HG03175 (cell line): ENCODE measurements around the gene SHANK3.

ENCODE experiments used
- ATAC-seq: cut with Tn5 transposase; IDR thresholded peaks from one replicate; pipeline ENCODE4 v1.9.1; 2021; ENCODE audit warnings: mild to moderate bottlenecking, moderate library complexity; ENCODE audit not compliant: unreplicated experiment

Gene SHANK3

DNA sequence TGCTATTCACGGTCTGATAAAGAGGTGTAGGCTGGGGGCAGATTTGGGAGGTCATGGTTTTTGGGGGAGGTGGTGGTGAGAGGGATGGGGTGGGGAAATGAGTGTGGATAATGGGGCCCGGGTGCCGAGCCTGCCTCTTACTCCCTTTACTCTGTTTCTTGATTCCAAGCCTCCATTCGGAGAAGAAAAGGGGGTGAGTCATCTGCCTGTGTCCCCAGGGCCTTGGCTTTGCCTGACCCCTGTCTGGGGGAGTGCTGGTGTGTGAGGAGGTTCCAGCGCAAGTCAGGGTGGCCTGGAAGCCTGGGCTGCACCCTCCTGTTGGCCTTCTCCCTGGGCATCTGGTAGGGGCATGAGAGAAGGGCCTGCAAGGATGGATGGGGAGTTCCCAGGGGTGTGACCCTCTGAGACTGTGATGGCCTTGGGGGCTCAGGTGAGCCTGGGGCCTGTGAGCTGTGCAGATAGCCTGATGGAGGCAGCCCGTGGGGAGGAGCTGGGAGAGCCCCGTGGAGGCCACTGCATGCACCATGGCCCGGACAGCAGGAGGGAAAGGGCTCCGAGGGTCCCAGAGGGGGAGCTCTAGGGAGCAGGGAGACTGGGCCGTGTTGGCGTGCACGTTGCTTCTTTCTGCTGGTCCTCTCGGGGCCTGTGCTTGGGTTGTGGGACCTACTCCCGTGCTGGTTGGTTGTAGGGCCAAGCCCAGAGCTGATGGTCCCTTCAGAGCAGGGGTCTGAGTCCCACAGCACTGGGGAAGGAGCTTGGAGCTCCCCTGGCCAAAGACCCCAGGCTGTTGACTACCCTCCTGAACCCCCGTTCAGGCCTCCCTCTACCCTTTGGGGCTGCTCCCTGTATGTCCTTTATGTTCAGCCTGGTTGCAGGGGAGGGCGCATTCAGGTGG, 39.1 kb downstream of the SHANK3 start:
- ATAC-seq = no peak

DNA sequence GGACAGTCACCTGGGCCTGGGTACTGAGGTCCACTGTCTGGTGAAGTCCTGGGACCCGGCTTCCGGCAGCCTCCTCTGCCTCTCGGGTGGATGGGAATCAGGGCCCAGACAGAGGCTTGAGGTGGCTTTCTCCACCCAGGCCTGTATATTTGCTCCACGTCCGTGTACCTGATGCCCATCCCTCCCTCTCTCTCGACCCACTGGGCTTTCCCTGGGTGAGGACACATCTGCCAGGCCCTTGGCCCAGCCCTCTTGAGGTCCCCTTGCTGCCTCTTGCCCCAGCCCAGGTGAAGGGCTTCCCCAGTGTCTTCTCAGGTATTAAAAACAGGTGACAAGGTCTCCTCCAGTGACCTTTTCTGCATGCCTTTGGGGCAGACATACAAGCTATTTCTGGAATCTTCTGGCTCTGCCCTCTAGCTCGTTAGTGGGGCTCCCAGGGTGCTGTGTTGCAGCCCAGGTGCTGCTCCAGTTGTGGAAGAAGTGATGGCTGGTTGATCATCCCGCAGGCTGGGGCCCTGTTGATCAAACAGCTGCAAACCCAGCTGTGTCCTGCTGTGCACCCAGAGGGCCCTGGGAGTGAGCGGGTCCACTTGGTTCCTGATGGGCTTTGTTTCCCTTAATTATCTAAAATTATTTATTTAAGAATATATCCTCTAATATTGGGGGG, 39.9 kb downstream of the SHANK3 start:
- ATAC-seq = no peak

DNA sequence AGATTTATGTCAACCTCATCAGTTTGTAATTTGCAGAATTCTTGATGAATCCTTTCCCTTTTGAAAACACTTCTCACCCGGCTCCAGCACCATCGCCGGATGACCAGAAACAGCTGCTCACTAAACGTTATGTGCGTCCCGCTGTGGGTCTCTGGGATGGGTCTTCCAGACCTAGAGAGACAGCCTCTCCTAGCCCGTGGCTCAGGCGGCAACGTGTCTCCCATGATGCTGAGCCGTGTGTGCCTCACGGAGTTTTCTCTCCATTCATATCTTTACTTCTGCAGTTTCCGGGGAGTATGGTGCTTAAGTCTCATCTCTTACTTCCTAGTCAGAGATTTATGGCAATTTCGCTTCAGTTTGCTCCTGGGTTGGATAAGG, 40.4 kb downstream of the SHANK3 start:
- ATAC-seq = no peak

DNA sequence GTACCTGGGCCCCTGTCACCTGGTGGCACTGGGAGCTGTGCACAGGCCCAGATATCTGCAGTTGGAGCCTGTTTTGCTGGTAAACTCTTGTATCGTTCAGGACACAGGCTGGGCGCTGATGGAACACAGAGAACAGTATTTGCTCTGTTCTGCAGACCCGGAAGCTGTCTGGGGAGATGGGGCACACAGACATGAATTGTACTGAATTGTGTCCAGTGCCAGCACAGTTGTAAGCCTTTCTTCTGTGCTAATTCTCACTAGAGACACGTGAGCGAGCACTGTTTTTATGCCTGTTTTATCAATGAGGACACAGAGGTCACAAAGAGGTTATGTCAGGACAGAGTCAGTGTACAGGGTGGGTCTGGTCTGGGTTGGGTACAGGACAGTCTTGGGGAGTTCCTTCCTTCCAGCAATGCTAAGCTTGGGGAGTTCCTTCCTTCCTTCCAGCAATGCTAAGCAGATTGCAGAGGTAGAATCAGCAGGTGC, 41.0 kb downstream of the SHANK3 start:
- no peak for ATAC-seq

DNA sequence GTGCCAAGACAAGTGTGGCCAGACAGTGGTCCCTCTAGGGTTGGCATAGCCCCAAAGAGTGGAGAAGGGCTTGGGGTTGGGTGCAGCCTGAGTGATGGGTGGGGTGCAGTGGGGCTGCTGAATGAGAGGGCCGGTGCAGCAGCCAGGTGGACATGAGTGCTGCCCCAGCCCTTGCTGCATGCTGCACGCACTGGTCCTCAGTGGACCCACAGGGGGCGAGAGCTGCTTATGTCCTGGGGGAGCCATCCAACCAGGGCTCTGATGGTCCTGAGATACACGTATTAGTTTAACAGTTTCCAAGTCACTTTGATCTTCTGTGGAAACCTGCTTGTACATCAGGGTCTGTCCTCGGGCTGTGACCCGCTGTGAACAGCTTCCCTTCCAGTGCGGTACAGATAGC, 41.5 kb downstream of the SHANK3 start:
- ATAC-seq = no peak

DNA sequence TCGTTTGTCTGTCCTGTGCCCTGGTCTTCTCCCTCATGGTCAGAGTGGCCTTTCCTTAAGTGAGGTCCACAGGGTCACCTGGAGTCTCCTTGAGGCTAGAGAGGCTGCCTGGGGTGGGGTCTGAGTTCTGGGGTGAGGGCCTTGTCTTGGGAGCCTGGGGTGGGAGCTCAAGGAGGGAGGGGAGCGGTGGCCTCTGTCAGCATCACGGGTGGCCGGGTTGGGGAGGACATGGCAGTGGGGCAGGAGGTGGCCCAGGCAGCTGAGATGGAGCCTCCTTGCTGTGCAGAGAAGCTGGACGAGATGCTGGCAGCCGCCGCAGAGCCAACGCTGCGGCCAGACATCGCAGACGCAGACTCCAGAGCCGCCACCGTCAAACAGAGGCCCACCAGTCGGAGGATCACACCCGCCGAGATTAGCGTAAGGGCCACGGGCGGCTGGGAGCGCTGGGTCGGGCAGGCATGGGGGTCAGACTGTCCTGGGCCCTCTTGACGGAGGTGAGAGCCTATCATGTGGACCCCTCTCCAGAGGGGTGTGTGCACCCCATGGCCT, 42.1 kb downstream of the SHANK3 start:
- ATAC-seq = no peak

DNA sequence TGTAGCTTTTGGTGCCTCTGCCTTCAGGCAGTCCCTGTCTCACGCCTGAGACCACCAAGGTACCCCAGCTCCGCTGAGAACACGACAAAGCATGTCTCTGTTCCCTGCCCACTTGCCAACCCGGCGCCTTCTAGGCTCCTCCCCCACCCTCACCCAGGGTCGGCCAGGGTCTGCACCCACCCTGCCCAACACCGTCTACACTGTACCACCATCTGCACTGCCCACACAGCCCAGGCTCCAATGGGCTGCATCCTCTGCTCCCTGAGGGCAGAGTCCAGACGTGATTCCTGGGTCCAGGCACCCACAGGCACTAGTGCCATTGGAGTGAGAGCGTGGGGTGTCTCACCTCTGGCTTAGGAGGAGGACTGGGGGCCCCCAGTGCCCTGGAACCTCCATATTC, 42.6 kb downstream of the SHANK3 start:
- no peak for ATAC-seq

DNA sequence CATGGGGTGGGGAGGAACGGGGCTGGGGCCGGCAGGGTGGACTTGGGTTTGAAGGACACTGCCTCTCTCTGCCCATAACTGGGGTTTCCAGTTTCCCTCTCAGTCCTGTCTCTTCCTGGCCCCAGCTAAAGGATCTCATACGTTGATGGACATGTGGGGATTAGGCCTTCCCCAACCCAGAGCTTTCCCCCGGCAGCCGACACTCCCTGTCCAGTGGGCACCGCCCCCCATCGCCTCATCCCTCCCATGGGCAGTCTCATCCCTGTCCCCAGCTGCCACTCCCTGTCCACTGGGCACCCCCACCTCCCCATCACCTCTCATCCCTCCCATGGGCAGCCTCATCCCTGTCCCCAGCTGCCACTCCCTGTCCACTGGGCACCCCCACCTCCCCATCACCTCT, 43.2 kb downstream of the SHANK3 start:
- no peak for ATAC-seq

DNA sequence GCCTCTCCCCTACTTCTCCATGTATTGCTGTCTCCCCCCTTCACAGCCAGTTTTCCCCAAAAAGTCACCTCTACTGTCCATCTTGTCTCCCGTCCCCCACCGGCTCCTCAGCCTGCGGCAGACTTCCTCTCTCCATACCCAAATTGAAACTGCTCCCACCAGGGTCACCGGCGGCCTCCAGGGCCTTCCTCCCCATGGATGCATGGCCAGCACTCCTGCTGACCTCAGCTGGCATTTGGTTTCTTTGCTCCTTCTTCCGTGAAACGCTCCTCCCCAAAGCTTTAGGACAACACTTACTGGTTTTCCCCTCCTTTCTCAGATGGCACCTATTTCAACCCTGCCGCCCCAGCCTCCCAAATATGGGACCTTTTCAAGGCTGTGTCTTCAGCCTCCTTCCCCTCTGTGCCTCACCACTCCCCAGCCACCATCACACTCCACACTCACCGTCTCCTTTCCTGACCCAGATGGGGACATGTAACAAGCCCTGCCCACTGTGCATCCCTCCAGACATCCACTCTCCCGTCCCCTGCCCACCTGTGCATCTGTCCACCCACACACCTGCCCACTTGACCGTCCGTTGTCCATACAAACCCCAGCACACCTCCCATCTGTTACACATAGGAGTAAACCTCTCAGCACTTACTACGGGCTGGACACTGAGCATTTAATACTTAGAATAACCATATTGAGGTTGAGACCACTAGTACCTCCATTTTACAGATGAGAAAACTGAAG, 43.8 kb downstream of the SHANK3 start:
- no peak for ATAC-seq

DNA sequence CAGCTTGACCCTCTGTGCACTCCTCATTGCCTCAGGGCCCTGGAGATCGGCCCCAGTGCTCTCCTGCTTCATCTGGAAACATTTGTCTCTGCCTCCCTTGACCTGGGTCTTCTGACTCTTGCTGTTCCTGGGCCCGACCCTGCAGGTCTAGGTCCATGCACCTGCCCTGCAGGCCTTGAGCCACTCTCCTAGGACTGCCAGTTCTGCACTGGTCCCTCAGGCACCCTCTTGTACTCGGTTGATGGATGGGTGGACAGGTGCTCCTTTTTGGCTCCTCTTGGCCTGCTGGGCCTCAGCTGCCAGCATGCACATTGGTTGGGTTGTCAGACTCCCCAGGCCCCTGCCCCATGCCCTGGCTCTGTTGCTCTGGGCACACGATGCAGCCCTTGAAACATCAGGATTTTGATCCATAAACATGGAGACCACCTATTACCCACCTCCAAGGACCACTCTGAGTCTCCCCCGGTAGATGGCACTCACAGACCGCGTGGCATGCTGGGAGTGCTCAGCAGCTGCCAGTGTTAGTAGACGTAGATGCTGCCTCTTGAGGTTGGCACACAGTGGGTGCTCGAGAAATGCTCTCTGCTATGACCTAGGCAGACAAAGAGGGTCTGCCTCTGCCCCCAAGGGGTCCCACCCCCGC, 45.2 kb downstream of the SHANK3 start:
- ATAC-seq = no peak

DNA sequence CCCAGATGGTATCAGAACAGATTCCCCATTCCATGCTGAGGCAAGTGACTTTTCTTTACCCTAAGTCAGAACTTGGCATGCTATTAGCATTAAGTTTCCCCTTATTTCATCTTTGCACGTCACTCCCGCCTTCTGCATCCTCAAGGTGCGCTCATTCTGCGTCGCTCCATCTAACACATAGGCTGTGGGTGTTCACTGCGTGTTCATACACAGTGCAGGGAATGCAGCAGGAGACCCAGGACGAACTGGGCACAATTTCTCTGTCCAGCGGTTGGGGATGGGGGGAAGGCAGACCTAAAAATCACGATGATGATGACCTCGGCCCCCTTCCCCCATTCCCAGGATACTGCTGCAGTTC, 45.7 kb downstream of the SHANK3 start:
- no peak for ATAC-seq

DNA sequence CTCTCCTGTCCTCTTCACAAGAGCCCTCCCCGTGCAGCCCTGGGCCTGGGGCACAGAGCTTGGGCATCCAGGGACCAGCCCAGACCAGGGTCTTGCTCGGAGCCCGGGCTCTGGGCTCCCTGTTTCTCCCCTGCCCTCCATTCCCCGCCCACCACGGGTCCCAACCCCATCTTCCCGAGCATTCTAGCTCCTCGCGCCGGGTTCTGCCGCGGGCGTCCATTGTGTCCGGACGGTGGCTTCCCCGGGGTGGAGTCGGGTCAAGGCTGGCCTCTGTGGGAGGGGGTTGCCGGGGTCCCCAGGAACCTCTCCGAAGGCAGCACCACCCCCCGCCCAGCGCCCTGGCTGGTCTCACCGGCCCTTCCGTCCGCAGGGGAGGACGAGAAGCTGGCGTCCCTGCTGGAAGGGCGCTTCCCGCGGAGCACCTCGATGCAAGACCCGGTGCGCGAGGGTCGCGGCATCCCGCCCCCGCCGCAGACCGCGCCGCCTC, 47.2 kb downstream of the SHANK3 start:
- no peak for ATAC-seq

DNA sequence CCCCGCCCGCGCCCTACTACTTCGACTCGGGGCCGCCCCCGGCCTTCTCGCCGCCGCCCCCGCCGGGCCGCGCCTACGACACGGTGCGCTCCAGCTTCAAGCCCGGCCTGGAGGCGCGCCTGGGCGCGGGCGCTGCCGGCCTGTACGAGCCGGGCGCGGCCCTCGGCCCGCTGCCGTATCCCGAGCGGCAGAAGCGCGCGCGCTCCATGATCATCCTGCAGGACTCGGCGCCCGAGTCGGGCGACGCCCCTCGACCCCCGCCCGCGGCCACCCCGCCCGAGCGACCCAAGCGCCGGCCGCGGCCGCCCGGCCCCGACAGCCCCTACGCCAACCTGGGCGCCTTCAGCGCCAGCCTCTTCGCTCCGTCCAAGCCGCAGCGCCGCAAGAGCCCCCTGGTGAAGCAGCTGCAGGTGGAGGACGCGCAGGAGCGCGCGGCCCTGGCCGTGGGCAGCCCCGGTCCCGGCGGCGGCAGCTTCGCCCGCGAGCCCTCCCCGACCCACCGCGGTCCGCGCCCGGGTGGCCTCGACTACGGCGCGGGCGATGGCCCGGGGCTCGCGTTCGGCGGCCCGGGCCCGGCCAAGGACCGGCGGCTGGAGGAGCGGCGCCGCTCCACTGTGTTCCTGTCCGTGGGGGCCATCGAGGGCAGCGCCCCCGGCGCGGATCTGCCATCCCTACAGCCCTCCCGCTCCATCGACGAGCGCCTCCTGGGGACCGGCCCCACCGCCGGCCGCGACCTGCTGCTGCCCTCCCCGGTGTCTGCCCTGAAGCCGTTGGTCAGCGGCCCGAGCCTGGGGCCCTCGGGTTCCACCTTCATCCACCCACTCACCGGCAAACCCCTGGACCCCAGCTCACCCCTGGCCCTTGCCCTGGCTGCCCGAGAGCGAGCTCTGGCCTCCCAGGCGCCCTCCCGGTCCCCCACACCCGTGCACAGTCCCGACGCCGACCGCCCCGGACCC, 48.0 kb downstream of the SHANK3 start:
- no peak for ATAC-seq

DNA sequence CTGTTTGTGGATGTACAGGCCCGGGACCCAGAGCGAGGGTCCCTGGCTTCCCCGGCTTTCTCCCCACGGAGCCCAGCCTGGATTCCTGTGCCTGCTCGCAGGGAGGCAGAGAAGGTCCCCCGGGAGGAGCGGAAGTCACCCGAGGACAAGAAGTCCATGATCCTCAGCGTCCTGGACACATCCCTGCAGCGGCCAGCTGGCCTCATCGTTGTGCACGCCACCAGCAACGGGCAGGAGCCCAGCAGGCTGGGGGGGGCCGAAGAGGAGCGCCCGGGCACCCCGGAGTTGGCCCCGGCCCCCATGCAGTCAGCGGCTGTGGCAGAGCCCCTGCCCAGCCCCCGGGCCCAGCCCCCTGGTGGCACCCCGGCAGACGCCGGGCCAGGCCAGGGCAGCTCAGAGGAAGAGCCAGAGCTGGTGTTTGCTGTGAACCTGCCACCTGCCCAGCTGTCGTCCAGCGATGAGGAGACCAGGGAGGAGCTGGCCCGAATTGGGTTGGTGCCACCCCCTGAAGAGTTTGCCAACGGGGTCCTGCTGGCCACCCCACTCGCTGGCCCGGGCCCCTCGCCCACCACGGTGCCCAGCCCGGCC, 48.7 kb downstream of the SHANK3 start:
- ATAC-seq = no peak

DNA sequence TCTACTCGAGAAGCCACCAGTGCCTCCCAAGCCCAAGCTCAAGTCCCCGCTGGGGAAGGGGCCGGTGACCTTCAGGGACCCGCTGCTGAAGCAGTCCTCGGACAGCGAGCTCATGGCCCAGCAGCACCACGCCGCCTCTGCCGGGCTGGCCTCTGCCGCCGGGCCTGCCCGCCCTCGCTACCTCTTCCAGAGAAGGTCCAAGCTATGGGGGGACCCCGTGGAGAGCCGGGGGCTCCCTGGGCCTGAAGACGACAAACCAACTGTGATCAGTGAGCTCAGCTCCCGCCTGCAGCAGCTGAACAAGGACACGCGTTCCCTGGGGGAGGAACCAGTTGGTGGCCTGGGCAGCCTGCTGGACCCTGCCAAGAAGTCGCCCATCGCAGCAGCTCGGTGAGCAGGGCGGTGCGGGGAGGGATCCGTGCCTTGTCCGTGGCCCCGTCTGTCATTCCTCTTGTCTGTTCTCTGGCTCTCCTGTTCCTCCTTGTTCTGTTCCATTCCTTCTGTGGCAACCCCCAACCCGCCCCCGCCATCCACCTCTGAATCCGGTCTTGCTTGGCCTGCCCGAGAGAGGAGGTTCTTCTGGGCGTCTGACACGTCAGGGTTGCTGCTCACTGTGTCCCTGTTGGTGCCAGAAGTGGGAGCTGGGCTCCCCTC, 49.6 kb downstream of the SHANK3 start:
- no peak for ATAC-seq
